ENCODE data around the gene YAE1.

YAE1 gene

DNA sequence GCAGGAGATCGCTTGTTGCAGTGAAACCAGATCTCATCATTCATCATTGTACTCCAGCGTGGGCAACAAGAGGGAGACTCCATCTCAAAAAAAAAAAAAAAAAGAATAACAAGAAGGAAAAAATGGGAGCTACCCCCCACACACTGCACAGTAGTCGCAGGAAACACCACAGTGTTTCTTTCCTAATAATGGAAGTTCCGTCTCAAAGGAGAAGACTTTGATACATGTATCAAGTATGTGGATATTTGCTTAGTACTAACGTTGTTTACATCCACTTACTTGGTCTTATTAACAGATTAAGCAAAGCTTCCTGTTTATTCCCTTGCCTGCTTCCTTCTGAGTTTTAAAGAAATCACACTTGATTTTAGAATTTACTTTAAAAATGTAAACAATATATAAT, 22.2 kb downstream of the YAE1 start:
- DNase-seq (ENCODE audit: extremely low read depth, low read depth), result no peak
- TF ChIP-seq, protein P1, sequence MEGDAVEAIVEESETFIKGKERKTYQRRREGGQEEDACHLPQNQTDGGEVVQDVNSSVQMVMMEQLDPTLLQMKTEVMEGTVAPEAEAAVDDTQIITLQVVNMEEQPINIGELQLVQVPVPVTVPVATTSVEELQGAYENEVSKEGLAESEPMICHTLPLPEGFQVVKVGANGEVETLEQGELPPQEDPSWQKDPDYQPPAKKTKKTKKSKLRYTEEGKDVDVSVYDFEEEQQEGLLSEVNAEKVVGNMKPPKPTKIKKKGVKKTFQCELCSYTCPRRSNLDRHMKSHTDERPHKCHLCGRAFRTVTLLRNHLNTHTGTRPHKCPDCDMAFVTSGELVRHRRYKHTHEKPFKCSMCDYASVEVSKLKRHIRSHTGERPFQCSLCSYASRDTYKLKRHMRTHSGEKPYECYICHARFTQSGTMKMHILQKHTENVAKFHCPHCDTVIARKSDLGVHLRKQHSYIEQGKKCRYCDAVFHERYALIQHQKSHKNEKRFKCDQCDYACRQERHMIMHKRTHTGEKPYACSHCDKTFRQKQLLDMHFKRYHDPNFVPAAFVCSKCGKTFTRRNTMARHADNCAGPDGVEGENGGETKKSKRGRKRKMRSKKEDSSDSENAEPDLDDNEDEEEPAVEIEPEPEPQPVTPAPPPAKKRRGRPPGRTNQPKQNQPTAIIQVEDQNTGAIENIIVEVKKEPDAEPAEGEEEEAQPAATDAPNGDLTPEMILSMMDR (IDR thresholded peaks at IDR 0.05; ENCODE audit: low read depth, low read length), result no peak

DNA sequence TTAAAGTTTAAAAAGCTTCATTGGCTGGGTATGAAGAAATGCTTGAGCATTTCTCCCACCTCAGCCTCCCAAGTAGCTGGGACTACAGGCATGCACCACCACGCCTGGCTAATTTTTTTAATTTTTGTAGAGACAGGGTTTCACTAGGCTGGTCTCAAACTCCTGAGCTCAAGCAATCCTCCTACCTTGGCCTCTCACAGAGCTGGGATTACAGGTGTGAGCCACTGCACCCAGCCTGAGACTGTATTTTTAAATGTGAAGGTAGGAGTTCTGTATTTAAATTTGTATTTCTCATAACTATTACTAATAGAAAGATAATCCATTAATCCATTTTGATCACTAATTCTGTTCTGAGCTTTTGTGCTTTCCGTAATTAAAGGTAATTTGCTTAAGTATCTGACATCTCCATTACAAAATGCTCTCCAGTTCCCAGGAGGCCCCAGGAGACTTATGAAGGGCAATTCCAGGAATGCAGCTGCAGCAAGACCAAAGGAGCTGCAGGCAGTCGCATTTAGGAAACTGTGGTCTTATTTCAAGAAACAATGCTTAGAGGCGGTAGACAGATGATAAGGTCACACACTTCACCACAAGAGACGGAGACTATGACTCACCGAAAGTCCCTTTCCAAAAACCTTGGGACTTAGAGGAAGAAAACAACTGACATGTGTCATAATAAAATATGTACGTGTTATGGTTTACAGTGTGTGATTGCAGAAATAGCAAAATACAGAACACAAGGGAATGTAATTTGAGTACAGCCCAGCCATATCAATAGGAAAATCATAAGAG, 23.3 kb downstream of the YAE1 start:
- TF ChIP-seq, protein P1 (IDR thresholded peaks at IDR 0.05; ENCODE audit: low read depth, low read length), result no peak
- DNase-seq (ENCODE audit: extremely low read depth, low read depth), result peak; percentile 56

DNA sequence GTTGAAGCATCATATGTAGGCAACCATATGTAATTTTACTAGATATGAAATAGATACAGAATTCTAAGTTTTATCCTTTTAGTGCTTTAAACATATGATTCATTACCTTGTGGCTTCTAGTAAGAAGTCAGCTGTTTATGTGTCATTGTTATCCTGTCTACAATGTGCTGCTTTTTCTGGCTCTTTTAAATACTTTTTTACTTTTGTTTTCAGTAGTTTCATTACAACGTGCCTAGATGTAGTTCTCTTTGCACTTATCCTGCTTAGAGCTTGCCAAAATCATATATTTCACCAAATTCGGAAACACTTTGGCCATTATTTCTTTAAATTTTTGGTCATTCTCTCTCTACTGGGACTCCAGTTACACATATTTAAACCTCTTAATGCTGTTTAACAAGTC, 26.4 kb downstream of the YAE1 start:
- TF ChIP-seq, protein P1 (IDR thresholded peaks at IDR 0.05; ENCODE audit: low read depth, low read length), result no peak
- no peak for DNase-seq (ENCODE audit: extremely low read depth, low read depth)

DNA sequence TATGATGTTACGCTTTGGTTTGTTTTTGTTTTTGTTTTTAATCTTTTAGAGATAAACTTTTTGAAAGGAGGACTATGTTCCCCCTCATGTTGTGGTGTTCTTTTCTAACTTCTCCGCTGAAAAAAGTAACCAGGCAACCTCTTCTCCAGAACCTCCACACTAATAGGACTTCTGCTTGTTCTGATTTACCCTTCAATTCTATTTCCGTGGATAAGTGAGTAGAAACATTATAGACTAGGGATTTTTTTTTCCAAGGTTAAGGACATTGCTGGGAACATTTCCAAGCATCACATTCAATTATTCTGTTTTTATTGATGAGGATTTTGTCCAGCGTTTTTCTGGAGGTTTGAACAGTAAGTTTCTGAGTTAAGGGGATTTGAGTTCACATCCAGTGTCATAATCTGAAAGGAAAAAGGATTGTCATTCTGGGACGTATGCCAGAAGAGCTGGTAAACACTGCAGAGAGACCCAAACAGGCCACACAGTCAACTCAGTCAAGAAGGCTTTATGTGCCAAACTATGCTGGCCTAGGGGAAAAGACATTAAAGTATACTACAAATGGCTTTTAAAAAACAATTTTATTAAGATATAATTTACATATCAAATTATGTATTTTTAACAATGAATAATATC, 28.9 kb downstream of the YAE1 start:
- DNase-seq (ENCODE audit: extremely low read depth, low read depth), result no peak
- TF ChIP-seq, protein P1 (IDR thresholded peaks at IDR 0.05; ENCODE audit: low read depth, low read length), result no peak

DNA sequence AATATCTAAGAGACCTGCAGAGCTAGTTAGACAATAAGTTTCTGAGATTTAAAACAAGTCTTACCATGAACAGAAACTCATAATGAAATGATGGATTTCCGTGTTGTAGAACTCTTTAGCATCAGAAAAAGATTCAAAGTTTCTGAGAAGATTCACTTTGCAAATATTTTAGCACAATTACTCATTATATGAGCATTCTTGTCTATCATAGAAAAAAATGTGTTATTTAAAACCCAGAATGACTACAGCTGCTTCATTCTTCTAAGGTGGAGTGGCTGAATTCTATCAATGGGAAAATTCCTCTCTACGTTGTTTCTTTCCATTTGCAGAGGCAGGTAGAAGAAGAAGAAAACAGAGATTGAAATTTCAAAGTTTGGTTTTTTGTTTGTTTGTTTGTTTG, 36.1 kb downstream of the YAE1 start:
- TF ChIP-seq, protein P1 (IDR thresholded peaks at IDR 0.05; ENCODE audit: low read depth, low read length), result no peak

DNA sequence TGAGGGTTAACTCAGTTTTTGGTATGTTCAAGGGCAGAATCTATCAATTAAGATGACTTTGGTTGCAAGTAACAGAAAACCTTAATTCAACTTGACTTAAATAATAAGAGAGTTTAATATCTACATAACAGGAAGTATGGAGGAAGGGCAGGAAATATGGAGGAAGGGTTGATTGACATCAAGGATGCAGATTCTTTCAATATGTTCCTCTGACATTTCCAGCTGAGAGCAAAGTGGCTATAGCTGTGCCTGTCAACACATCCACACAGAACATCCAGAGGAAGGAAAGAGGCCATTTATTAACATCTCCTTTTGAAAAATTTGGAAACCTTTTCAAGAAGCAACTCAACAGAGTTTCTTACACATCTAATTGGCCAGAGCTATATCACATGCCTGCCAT, 37.7 kb downstream of the YAE1 start:
- DNase-seq (ENCODE audit: extremely low read depth, low read depth), result no peak
- TF ChIP-seq, protein P1 (IDR thresholded peaks at IDR 0.05; ENCODE audit: low read depth, low read length), result no peak

More for the DNA sequence above, 36.1 kb downstream of the YAE1 start:
- DNase-seq (ENCODE audit: extremely low read depth, low read depth), result no peak

DNA sequence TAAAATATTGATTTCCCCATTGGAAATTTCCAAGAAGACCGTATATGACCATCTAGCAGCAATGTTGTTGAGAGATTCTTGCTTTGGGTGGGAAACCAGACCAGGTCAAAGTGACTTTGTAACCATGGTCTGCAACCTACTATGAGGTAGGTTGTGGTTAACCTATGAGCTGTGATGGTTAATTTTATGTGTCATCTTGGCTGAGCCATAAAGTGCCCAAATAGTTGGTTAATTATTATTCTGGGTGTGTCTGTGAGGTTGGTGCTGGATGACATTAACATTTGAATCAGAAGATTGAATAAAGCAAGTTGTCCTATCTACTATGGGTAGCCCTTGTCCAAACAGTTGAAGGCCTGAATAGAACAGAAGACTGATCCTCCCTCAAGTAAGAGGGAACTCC, 38.9 kb downstream of the YAE1 start:
- DNase-seq (ENCODE audit: extremely low read depth, low read depth), result no peak
- TF ChIP-seq, protein P1 (IDR thresholded peaks at IDR 0.05; ENCODE audit: low read depth, low read length), result no peak

Data from AG09319 (cell line).